ENCODE measurements around the gene PHRF1. TPM values are rescaled to one million over a fixed set of nuclear protein-coding genes. Genes with fewer than 3 reads are reported as not detected.

PHRF1 gene
- total and polyA plus RNA-seq, 2 donors (not counting 3 experiments of a cell fraction or from before 2014, with no cell fraction given), result 14.2 to 39.4 TPM

- no peak overlapping the region for H3K4me3 ChIP-seq (replicated peaks in 1 of 3; ENCODE audit: insufficient read depth in 1 of 3, low read depth in 1 of 3, low read length in 3 of 3)
- no peaks in the 10 kb centered on the region for H3K79me2 ChIP-seq (ENCODE audit: control insufficient read depth, insufficient read depth, low read length)
- FAIRE-seq, result no peak
- dilution Hi-C loops (cut with MboI; ENCODE audit: extremely low pct_ligation_motif_present, low sequenced_read_pairs) (no loop called here), intact Hi-C loops (cut with micrococcal nuclease) (no loop called here)
- ChIA-PET POLR2A (no interaction called here), CTCF (no interaction called here)
- no peaks in the 10 kb centered on the region for H3K9me1 ChIP-seq (replicated peaks; ENCODE audit: control insufficient read depth, extremely low read depth, insufficient read depth, low read length)
- no peak for DNase-seq (ENCODE audit: low read depth, low spot score)
- peaks cover 7 to 14% of the 10 kb centered on the region in 2 experiments for H3K27me3 ChIP-seq (ENCODE audit: control insufficient read depth in 2 of 2, insufficient read depth in 2 of 2, low read length in 2 of 2)
- H3K36me3 ChIP-seq (ENCODE audit: control insufficient read depth in 2 of 2, extremely low read depth in 1 of 2, insufficient read depth in 2 of 2, low read length in 2 of 2), result no peaks in the 10 kb centered on the region
- H3K9ac ChIP-seq (replicated peaks; ENCODE audit: extremely low read depth, insufficient read depth, low read length), result no peak overlapping the region
- H3K27ac ChIP-seq (ENCODE audit: insufficient read depth, low read depth, low read length), result no peak overlapping the region
- TF ChIP-seq FOS (IDR thresholded peaks at IDR 0.05; ENCODE audit: borderline replicate concordance, insufficient read depth, low read length) (no peak), CTCF (IDR thresholded peaks at IDR 0.05; ENCODE audit: extremely low read depth in 1 of 2, insufficient read depth in 1 of 2, low read depth in 1 of 2, low read length in 2 of 2) (no peak)
- peaks cover 3% of the 10 kb centered on the region for H3K4me1 ChIP-seq (ENCODE audit: control insufficient read depth, extremely low read depth, insufficient read depth, low read length)
- no peaks in the 10 kb centered on the region for H4K20me1 ChIP-seq (replicated peaks; ENCODE audit: control insufficient read depth, extremely low read depth, insufficient read depth, low read length)
- H2AFZ ChIP-seq (ENCODE audit: low read depth, low read length), result no peak overlapping the region
- no peak overlapping the region for H3K4me2 ChIP-seq (ENCODE audit: insufficient read depth, low read length)
- BruUV-seq (replicated peaks), result no TSS peak
- no peaks in the 10 kb centered on the region for H3K9me3 ChIP-seq (replicated peaks; ENCODE audit: control insufficient read depth, insufficient read depth, low read length)
Observed at GRCh38 chr11:551596-551995, 24.7 kb upstream of the PHRF1 start.

DNA sequence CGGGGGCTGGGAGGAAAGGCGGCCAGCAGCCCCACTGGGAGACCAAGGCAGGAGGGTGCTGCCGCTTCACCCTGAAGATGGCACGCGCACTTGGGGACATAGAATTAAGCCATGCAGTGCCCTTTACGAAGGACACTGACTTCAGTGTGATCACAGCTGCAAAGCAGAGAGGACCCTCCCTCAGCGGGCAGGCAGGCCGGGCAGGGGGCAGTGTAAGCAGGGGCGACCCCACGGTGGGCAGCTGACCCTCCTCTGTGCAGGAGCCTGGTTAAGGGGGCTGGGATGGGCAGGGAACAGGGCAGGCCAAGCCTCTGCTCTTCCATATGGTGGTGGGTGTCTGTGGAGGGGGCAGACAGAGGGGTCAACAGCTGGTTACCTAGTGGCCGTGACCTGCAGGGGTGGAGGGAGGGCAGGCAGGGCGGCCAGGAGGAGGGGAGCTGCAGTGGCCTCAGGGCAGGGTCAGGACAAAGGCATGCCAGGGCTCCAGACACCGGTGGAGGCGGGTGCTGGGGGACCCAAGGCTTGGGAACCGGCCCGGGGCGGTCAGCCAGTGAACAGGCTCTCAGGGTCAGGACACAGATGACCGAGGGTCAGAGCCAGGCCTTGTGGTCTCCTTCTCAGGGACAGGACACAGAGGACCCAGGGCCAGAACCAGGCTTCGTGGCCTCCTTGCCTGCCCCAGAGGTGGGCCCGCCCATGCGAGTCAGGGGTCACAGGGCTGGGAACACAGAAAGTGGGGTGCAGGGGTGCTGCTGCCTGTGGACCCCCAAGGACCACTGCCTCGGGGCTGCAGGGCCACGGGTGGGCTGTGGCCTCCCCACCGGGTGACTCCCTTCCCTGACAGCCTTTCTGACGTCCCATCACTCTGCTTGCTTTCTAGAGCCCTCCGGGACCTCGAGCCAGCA is 22.9 kb upstream of the PHRF1 start:
- no peak for DNase-seq (ENCODE audit: low read depth, low spot score)
- no peak overlapping the region for H3K4me3 ChIP-seq (replicated peaks in 1 of 3; ENCODE audit: insufficient read depth in 1 of 3, low read depth in 1 of 3, low read length in 3 of 3)
- TF ChIP-seq GATA2 (IDR thresholded peaks at IDR 0.05; ENCODE audit: insufficient read depth, insufficient read length, low read depth, low read length), result no peak
- TF ChIP-seq POLR2AphosphoS5 (IDR thresholded peaks at IDR 0.05; ENCODE audit: insufficient read depth, low read depth, low read length), result no peak
- no peak for TF ChIP-seq POLR2A (IDR thresholded peaks at IDR 0.05; ENCODE audit: low read depth, low read length)
- TF ChIP-seq, protein P1, sequence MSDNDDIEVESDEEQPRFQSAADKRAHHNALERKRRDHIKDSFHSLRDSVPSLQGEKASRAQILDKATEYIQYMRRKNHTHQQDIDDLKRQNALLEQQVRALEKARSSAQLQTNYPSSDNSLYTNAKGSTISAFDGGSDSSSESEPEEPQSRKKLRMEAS (IDR thresholded peaks at IDR 0.05; ENCODE audit: insufficient read depth, insufficient read length), result no peak
- TF ChIP-seq FOS (IDR thresholded peaks at IDR 0.05; ENCODE audit: borderline replicate concordance, insufficient read depth, low read length), result no peak
- no peak for FAIRE-seq
- dilution Hi-C loops (cut with MboI; ENCODE audit: extremely low pct_ligation_motif_present, low sequenced_read_pairs), result no loop called here
- H3K79me2 ChIP-seq (ENCODE audit: control insufficient read depth, insufficient read depth, low read length), result no peaks in the 10 kb centered on the region
- no TSS peak for BruUV-seq (replicated peaks)
- no peak overlapping the region for H2AFZ ChIP-seq (ENCODE audit: low read depth, low read length)
- peaks cover 13 to 21% of the 10 kb centered on the region in 2 experiments for H3K27me3 ChIP-seq (ENCODE audit: control insufficient read depth in 2 of 2, insufficient read depth in 2 of 2, low read length in 2 of 2)
- no peak overlapping the region for H3K4me2 ChIP-seq (ENCODE audit: insufficient read depth, low read length)
- no peaks in the 10 kb centered on the region for H3K9me1 ChIP-seq (replicated peaks; ENCODE audit: control insufficient read depth, extremely low read depth, insufficient read depth, low read length)
- no peak overlapping the region for H3K9ac ChIP-seq (replicated peaks; ENCODE audit: extremely low read depth, insufficient read depth, low read length)
- ChIA-PET CTCF (no interaction called here), POLR2A (no interaction called here)
- H3K9me3 ChIP-seq (replicated peaks; ENCODE audit: control insufficient read depth, insufficient read depth, low read length), result no peaks in the 10 kb centered on the region
- intact Hi-C loops (cut with micrococcal nuclease), result no loop called here
- no peaks in the 10 kb centered on the region for H4K20me1 ChIP-seq (replicated peaks; ENCODE audit: control insufficient read depth, extremely low read depth, insufficient read depth, low read length)
- H3K27ac ChIP-seq (ENCODE audit: insufficient read depth, low read depth, low read length), result no peak overlapping the region
- no peaks in the 10 kb centered on the region for H3K36me3 ChIP-seq (ENCODE audit: control insufficient read depth in 2 of 2, extremely low read depth in 1 of 2, insufficient read depth in 2 of 2, low read length in 2 of 2)
- peaks cover 3% of the 10 kb centered on the region for H3K4me1 ChIP-seq (ENCODE audit: control insufficient read depth, extremely low read depth, insufficient read depth, low read length)
